ENCODE data around the gene JAML. TPM values are rescaled to one million over a fixed set of nuclear protein-coding genes. Genes with fewer than 3 reads are reported as not detected.

The JAML gene
- total RNA-seq, 1 donor from 2014 or later, result 0.09 TPM

- no peaks in the 10 kb centered on the region for H3K9me3 Mint-ChIP-seq
- H3K4me3 Mint-ChIP-seq, result no peak overlapping the region
- Histone ChIP-seq H2AFZ (replicated peaks) (no peak overlapping the region), H3K4me2 (no peak overlapping the region), H3K27ac (no peak overlapping the region), H3K4me1 (peaks cover 24% of the 10 kb centered on the region), H3K9me3 (ENCODE audit: low read depth) (no peaks in the 10 kb centered on the region), H3F3A (ENCODE audit: low read depth) (peaks cover 23% of the 10 kb centered on the region), H3K4me3 (no peak overlapping the region), H3K36me3 (no peaks in the 10 kb centered on the region), H3K9ac (no peak overlapping the region), H3K79me2 (ENCODE audit: low read depth) (no peaks in the 10 kb centered on the region), H3K27me3 (no peaks in the 10 kb centered on the region), H4K20me1 (ENCODE audit: low read depth) (no peaks in the 10 kb centered on the region)
- peaks cover 10% of the 10 kb centered on the region for H3K27me3 Mint-ChIP-seq (ENCODE audit: insufficient read depth, low read depth)
- no peaks in the 10 kb centered on the region for H3K36me3 Mint-ChIP-seq
- TF ChIP-seq EZH2 (IDR thresholded peaks at IDR 0.05) (no peak), CTCF (IDR thresholded peaks at IDR 0.05) (no peak), EZH2phosphoT487 (IDR thresholded peaks at IDR 0.05) (no peak)
- DNase-seq (ENCODE audit: low spot score), result no peak
- peaks cover 11% of the 10 kb centered on the region for H3K4me1 Mint-ChIP-seq
- no peak overlapping the region for H3K27ac Mint-ChIP-seq
These were observed 18.3 kb downstream of the JAML start for GRCh38 chr11:118206391-118207031.

- Mint-ChIP-seq H3K36me3 (no peaks in the 10 kb centered on the region), H3K27me3 (ENCODE audit: insufficient read depth, low read depth) (peaks cover 5% of the 10 kb centered on the region), H3K4me3 (no peak overlapping the region), H3K27ac (no peak overlapping the region), H3K9me3 (no peaks in the 10 kb centered on the region), H3K4me1 (peaks cover 5% of the 10 kb centered on the region)
- no peak overlapping the region for H3K4me3 ChIP-seq
- peaks cover 16% of the 10 kb centered on the region for H3K4me1 ChIP-seq
- no peaks in the 10 kb centered on the region for H3K27me3 ChIP-seq
- TF ChIP-seq EZH2phosphoT487 (IDR thresholded peaks at IDR 0.05) (no peak), EZH2 (IDR thresholded peaks at IDR 0.05) (no peak), CTCF (IDR thresholded peaks at IDR 0.05) (no peak)
- H3K79me2 ChIP-seq (ENCODE audit: low read depth), result no peaks in the 10 kb centered on the region
- no peak overlapping the region for H3K27ac ChIP-seq
- no peak for DNase-seq (ENCODE audit: low spot score)
- H3K4me2 ChIP-seq, result no peak overlapping the region
- H4K20me1 ChIP-seq (ENCODE audit: low read depth), result no peaks in the 10 kb centered on the region
- H2AFZ ChIP-seq (replicated peaks), result no peak overlapping the region
- H3K9me3 ChIP-seq (ENCODE audit: low read depth), result no peaks in the 10 kb centered on the region
- H3K9ac ChIP-seq, result no peak overlapping the region
- H3F3A ChIP-seq (ENCODE audit: low read depth), result peaks cover 15% of the 10 kb centered on the region
- H3K36me3 ChIP-seq, result no peaks in the 10 kb centered on the region
These were observed 19.0 kb downstream of the JAML start for GRCh38 chr11:118205606-118206378.

DNA sequence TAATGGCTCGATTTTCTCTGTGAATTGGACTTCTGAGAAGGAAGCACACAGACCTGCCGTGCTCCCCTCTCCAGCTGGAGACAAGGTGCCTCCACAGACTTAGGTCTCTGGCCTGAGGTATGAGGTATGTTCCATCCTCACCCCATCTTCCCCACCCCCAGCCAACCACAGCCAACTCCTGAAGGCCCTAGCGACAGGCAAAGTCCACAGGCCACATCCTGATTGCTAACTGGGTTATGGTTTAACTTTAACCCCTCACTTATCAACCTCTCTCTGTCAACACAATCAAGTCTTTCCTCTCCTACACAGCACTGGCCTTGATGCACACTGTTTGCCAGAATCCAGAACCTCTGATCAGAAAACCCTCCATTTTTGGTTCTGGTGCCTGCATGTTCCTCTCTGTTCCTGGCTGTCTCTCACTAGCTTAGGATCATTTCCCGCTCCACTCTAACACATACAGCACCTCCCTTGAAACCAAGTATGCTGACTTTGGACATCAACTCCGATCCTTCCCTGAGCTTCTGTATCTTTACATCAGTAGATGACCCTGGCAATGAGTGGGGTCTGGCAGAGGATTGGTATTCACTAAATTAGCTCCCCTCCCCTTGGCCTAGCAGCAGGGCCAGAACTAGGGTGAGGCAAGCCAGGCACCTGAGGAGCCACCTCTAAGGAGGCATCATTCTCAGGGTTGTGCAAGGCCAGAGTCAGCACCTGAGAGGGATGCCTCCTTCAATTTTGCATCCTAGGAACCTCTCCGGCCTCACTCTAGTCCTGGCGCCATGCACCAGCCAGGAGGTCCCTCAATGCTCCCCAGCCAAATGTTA, 22.0 kb downstream of the JAML start:
- no peaks in the 10 kb centered on the region for H3K9me3 ChIP-seq (ENCODE audit: low read depth)
- no peak overlapping the region for H3K4me2 ChIP-seq
- peaks cover 4% of the 10 kb centered on the region for H3K4me1 ChIP-seq
- no peak overlapping the region for H3K9ac ChIP-seq
- H4K20me1 ChIP-seq (ENCODE audit: low read depth), result no peaks in the 10 kb centered on the region
- no peaks in the 10 kb centered on the region for H3K36me3 ChIP-seq
- H3F3A ChIP-seq (ENCODE audit: low read depth), result no peaks in the 10 kb centered on the region
- no peak for DNase-seq (ENCODE audit: low spot score)
- H3K27ac ChIP-seq, result no peak overlapping the region
- TF ChIP-seq EZH2 (IDR thresholded peaks at IDR 0.05) (no peak), EZH2phosphoT487 (IDR thresholded peaks at IDR 0.05) (no peak), CTCF (IDR thresholded peaks at IDR 0.05) (no peak)
- no peak overlapping the region for H3K4me3 ChIP-seq
- peaks cover 2% of the 10 kb centered on the region for H3K4me1 Mint-ChIP-seq
- no peaks in the 10 kb centered on the region for H3K9me3 Mint-ChIP-seq
- H3K27me3 Mint-ChIP-seq (ENCODE audit: insufficient read depth, low read depth), result peaks cover 3% of the 10 kb centered on the region
- H3K4me3 Mint-ChIP-seq, result no peak overlapping the region
- no peaks in the 10 kb centered on the region for H3K79me2 ChIP-seq (ENCODE audit: low read depth)
- H3K36me3 Mint-ChIP-seq, result no peaks in the 10 kb centered on the region
- H2AFZ ChIP-seq (replicated peaks), result no peak overlapping the region
- no peaks in the 10 kb centered on the region for H3K27me3 ChIP-seq
- H3K27ac Mint-ChIP-seq, result no peak overlapping the region
